HEK293T (cell line): ENCODE data around the gene UNG.

Experiments used
- ARNT ChIP-seq: fragments of 450-650 bp; IDR thresholded peaks from 2 replicates; pipeline ENCODE4 v1.6.1; 2017; ENCODE audit warnings: mild to moderate bottlenecking
- BHLHE40 ChIP-seq: fragments of 450-650 bp; IDR thresholded peaks from 2 replicates; pipeline ENCODE4 v1.6.1; 2016; ENCODE audit warnings: mild to moderate bottlenecking, moderate library complexity, borderline replicate concordance
- CTBP1 ChIP-seq: fragments of 450-650 bp; IDR thresholded peaks from 2 replicates; pipeline ENCODE4 v1.6.1; 2016; ENCODE audit warnings: borderline replicate concordance
- ELF4 ChIP-seq: fragments of 450-650 bp; IDR thresholded peaks from 2 replicates; pipeline ENCODE4 v1.6.1; 2017; ENCODE audit warnings: antibody characterized with exemption
- FOXK2 ChIP-seq: fragments of 450-650 bp; IDR thresholded peaks from 2 replicates; pipeline ENCODE4 v1.6.1; 2016; ENCODE audit warnings: mild to moderate bottlenecking
- FOXM1 ChIP-seq: fragments of 450-650 bp; IDR thresholded peaks from 2 replicates; pipeline ENCODE4 v1.6.1; 2017; ENCODE audit warnings: mild to moderate bottlenecking, borderline replicate concordance
- HDGF ChIP-seq: fragments of 450-650 bp; IDR thresholded peaks from 2 replicates; pipeline ENCODE4 v1.6.1; 2017; ENCODE audit warnings: antibody characterized with exemption, borderline replicate concordance
- SP1 ChIP-seq: fragments of 450-650 bp; IDR thresholded peaks from 2 replicates; pipeline ENCODE4 v1.6.1; 2017
- SUZ12 ChIP-seq: fragments of 450-650 bp; IDR thresholded peaks from 2 replicates; pipeline ENCODE4 v1.6.1; 2016; ENCODE audit warnings: mild to moderate bottlenecking
- TARDBP ChIP-seq: fragments of 450-650 bp; IDR thresholded peaks from 2 replicates; pipeline ENCODE4 v1.6.1; 2016
- ZNF384 ChIP-seq: fragments of 450-650 bp; IDR thresholded peaks from 2 replicates; pipeline ENCODE4 v1.6.1; 2016

DNA sequence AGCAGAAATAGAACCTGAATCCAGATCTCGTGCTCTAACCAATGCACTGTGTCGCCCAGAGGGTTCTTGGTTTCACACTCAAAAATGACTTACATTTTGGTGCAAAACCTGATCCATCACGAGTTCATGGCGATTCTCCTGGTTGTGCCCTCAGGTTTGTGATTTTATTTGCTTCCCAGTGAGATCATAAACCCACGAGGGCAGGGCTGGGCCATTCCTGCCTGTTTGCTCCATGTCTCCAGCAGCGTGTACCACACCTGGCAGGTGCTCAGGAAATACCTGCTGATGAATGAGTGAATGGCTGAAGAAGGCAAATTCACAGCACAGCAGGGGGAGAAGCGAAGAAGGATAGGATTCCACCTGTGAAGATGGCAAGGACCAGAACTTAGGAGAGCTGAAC, 28.4 kb downstream of the UNG start:
- TF ChIP-seq BHLHE40 (no peak), TARDBP (no peak), SUZ12 (no peak), FOXK2 (no peak), SP1 (no peak), ELF4 (no peak), HDGF (no peak), CTBP1 (no peak), FOXM1 (no peak), ZNF384 (no peak), ARNT (no peak)
